ENCODE data around the gene SH3PXD2B. TPM values are rescaled to one million over a fixed set of nuclear protein-coding genes. Genes with fewer than 3 reads are reported as not detected.
A peak's percentile ranks its signal among the peaks of the same experiment; 100 is the strongest.

The SH3PXD2B gene
- total RNA-seq, 1 experiment from 2014 or later, result 64.1 TPM

DNA sequence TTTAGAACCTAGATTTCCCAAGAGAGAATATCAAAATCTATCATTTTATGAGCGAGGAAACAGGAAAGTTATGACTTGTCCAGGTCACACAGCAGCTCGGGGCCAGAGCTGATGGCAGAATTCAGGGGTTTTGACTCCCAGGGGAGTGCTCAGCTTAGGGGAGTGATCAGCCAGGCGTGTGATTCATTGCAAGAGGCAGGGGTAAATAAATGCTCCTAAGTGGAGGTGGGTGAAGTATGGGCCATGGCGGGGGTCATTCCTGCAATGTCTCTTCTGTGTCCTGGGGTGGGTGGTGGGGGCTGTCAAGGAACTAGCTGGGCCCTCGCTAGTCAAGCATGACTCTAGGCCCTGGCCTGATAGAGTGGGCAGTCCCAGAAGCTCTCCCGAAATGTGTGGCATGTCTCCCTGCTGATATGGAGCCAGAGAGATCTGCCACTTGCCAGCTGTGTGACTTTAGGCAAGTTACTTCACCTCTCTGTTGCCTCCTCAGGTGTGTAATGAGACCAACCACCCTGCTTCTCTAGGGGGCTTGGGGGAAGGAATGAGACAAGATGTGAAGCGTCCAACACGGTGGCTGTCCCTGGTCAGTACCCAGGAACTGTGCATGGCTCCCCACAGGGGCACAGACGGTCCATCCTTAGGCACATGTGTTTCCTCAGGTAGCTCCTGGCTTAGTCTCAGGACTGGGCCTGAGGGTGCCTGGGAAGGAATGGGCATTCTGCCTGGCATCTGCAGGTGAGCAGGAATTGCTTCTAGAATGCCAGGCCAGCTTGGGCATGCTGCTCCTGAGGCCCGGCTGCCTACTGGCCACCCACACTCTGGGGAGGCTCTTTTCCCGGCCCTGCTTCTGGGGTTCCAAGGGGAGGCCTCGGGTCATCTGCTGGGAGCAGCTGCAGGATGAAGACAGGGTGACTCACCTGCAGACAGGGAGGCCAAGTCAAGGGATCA lies 36.5 kb upstream of the SH3PXD2B start:
- CTCF ChIA-PET, result interaction anchor here (0.8 to 1.0 kb wide), 2 partner anchors 11 to 224 kb away, joined by 3 read pairs; no protein-coding TSS in a partner anchor
- POLR2A ChIA-PET, result no interaction called here
- DNase-seq (ENCODE audit: low spot score) (no peak), ATAC-seq (no peak)
- Mint-ChIP-seq H3K27me3 (ENCODE audit: low read depth) (peaks cover 21% of the 10 kb centered on the region), H3K27ac (no peak overlapping the region), H3K36me3 (no peaks in the 10 kb centered on the region), H3K4me1 (no peaks in the 10 kb centered on the region), H3K4me3 (no peak overlapping the region), H3K9me3 (no peaks in the 10 kb centered on the region)
- TF ChIP-seq, protein P1, sequence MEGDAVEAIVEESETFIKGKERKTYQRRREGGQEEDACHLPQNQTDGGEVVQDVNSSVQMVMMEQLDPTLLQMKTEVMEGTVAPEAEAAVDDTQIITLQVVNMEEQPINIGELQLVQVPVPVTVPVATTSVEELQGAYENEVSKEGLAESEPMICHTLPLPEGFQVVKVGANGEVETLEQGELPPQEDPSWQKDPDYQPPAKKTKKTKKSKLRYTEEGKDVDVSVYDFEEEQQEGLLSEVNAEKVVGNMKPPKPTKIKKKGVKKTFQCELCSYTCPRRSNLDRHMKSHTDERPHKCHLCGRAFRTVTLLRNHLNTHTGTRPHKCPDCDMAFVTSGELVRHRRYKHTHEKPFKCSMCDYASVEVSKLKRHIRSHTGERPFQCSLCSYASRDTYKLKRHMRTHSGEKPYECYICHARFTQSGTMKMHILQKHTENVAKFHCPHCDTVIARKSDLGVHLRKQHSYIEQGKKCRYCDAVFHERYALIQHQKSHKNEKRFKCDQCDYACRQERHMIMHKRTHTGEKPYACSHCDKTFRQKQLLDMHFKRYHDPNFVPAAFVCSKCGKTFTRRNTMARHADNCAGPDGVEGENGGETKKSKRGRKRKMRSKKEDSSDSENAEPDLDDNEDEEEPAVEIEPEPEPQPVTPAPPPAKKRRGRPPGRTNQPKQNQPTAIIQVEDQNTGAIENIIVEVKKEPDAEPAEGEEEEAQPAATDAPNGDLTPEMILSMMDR (IDR thresholded peaks at IDR 0.05), result no peak
- TF ChIP-seq, protein P2, sequence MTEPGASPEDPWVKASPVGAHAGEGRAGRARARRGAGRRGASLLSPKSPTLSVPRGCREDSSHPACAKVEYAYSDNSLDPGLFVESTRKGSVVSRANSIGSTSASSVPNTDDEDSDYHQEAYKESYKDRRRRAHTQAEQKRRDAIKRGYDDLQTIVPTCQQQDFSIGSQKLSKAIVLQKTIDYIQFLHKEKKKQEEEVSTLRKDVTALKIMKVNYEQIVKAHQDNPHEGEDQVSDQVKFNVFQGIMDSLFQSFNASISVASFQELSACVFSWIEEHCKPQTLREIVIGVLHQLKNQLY (CRISPR knock-in tag; IDR thresholded peaks at IDR 0.05), result no peak

GRCh38 chr5:172488221-172488620 lies 33.9 kb upstream of the SH3PXD2B start:
- H3K4me1 Mint-ChIP-seq, result no peaks in the 10 kb centered on the region
- POLR2A ChIA-PET, result no interaction called here
- H3K4me3 Mint-ChIP-seq, result no peak overlapping the region
- peaks cover 6% of the 10 kb centered on the region for H3K27me3 Mint-ChIP-seq (ENCODE audit: low read depth)
- no peak overlapping the region for H3K27ac Mint-ChIP-seq
- H3K36me3 Mint-ChIP-seq, result no peaks in the 10 kb centered on the region
- H3K9me3 Mint-ChIP-seq, result peaks cover 7% of the 10 kb centered on the region; the same call in 1 of the 2 replicates
- CTCF ChIA-PET, result no interaction called here
- TF ChIP-seq, protein P3, sequence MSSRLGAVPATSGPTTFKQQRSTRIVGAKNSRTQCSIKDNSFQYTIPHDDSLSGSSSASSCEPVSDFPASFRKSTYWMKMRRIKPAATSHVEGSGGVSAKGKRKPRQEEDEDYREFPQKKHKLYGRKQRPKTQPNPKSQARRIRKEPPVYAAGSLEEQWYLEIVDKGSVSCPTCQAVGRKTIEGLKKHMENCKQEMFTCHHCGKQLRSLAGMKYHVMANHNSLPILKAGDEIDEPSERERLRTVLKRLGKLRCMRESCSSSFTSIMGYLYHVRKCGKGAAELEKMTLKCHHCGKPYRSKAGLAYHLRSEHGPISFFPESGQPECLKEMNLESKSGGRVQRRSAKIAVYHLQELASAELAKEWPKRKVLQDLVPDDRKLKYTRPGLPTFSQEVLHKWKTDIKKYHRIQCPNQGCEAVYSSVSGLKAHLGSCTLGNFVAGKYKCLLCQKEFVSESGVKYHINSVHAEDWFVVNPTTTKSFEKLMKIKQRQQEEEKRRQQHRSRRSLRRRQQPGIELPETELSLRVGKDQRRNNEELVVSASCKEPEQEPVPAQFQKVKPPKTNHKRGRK (CRISPR knock-in tag; IDR thresholded peaks at IDR 0.05; ENCODE audit: borderline replicate concordance), result no peak
- TF ChIP-seq ZNF423 (CRISPR knock-in tag; IDR thresholded peaks at IDR 0.05) (no peak), ETV6 (CRISPR knock-in tag; IDR thresholded peaks at IDR 0.05) (no peak), ZNF263 (CRISPR knock-in tag; IDR thresholded peaks at IDR 0.05; ENCODE audit: low read depth) (no peak), TEAD4 (CRISPR knock-in tag; IDR thresholded peaks at IDR 0.05) (no peak), AR (CRISPR knock-in tag; IDR thresholded peaks at IDR 0.05) (no peak), ATF3 (CRISPR knock-in tag; conservative IDR thresholded peaks at IDR 0.05) (no peak), NR2C2 (CRISPR knock-in tag; IDR thresholded peaks at IDR 0.05) (no peak), RELA (CRISPR knock-in tag; IDR thresholded peaks at IDR 0.05; ENCODE audit: borderline replicate concordance) (no peak), ESRRA (CRISPR knock-in tag; IDR thresholded peaks at IDR 0.05; ENCODE audit: borderline replicate concordance) (no peak)
- peak; percentile 50 for ATAC-seq
- no peak for DNase-seq (ENCODE audit: low spot score)

DNA sequence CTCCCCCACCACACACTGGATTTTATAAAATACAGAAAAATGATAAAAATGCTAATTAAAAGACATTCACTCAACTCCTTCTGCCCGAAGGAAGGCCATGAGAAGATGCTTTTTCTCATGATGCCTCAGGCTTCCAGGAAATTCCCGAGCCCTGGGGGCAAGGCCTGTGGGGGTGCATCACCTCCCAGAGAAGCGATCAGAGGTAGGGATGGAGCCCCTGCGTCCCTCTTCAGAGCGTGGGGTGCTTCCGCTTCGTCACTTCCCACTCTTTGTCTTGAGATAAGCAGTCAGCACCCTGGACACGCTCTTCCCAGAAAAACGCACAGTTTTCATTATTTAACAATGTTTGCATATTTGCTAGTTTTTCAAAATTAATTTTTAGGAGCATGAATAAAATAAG lies 33.3 kb upstream of the SH3PXD2B start:
- H3K4me3 Mint-ChIP-seq, result no peak overlapping the region
- peaks cover 7% of the 10 kb centered on the region; the same call in 1 of the 2 replicates for H3K9me3 Mint-ChIP-seq
- ATAC-seq (no peak), DNase-seq (ENCODE audit: low spot score) (no peak)
- peaks cover 7% of the 10 kb centered on the region for H3K27me3 Mint-ChIP-seq (ENCODE audit: low read depth)
- no peaks in the 10 kb centered on the region for H3K36me3 Mint-ChIP-seq
- no peak overlapping the region for H3K27ac Mint-ChIP-seq
- POLR2A ChIA-PET, result no interaction called here
- no peaks in the 10 kb centered on the region for H3K4me1 Mint-ChIP-seq
- CTCF ChIA-PET, result no interaction called here
- TF ChIP-seq ETV6 (CRISPR knock-in tag; IDR thresholded peaks at IDR 0.05) (no peak), ATF3 (CRISPR knock-in tag; conservative IDR thresholded peaks at IDR 0.05) (no peak), ZNF121 (CRISPR knock-in tag; IDR thresholded peaks at IDR 0.05) (no peak), HMGA2 (CRISPR knock-in tag; IDR thresholded peaks at IDR 0.05) (no peak), TCF7 (CRISPR knock-in tag; IDR thresholded peaks at IDR 0.05; ENCODE audit: low read depth) (no peak), ZNF138 (CRISPR knock-in tag; conservative IDR thresholded peaks at IDR 0.05) (no peak)
- TF ChIP-seq, protein P4, sequence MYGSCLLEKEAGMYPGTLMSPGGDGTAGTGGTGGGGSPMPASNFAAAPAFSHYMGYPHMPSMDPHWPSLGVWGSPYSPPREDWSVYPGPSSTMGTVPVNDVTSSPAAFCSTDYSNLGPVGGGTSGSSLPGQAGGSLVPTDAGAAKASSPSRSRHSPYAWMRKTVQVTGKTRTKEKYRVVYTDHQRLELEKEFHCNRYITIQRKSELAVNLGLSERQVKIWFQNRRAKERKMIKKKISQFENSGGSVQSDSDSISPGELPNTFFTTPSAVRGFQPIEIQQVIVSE (CRISPR knock-in tag; IDR thresholded peaks at IDR 0.05; ENCODE audit: borderline replicate concordance), result no peak
- TF ChIP-seq, protein P5, sequence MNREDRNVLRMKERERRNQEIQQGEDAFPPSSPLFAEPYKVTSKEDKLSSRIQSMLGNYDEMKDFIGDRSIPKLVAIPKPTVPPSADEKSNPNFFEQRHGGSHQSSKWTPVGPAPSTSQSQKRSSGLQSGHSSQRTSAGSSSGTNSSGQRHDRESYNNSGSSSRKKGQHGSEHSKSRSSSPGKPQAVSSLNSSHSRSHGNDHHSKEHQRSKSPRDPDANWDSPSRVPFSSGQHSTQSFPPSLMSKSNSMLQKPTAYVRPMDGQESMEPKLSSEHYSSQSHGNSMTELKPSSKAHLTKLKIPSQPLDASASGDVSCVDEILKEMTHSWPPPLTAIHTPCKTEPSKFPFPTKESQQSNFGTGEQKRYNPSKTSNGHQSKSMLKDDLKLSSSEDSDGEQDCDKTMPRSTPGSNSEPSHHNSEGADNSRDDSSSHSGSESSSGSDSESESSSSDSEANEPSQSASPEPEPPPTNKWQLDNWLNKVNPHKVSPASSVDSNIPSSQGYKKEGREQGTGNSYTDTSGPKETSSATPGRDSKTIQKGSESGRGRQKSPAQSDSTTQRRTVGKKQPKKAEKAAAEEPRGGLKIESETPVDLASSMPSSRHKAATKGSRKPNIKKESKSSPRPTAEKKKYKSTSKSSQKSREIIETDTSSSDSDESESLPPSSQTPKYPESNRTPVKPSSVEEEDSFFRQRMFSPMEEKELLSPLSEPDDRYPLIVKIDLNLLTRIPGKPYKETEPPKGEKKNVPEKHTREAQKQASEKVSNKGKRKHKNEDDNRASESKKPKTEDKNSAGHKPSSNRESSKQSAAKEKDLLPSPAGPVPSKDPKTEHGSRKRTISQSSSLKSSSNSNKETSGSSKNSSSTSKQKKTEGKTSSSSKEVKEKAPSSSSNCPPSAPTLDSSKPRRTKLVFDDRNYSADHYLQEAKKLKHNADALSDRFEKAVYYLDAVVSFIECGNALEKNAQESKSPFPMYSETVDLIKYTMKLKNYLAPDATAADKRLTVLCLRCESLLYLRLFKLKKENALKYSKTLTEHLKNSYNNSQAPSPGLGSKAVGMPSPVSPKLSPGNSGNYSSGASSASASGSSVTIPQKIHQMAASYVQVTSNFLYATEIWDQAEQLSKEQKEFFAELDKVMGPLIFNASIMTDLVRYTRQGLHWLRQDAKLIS (CRISPR knock-in tag; IDR thresholded peaks at IDR 0.05; ENCODE audit: borderline replicate concordance), result no peak
